Esophagus squamous epithelium (tissue), 5 donors: ENCODE data around the gene FAM98B. TPM values are rescaled to one million over a fixed set of nuclear protein-coding genes. Genes with fewer than 3 reads are reported as not detected.
"Not testable (repeated sequence)": the region's sequence is repeated elsewhere in the genome, so short reads cannot be mapped to it uniquely, and the experiment has no call there.

Experiments used
- DNase-seq: peaks from one replicate; lab custom pipeline; 2025; lab: John Stamatoyannopoulos, UW
- H3K27ac ChIP-seq, 4 donors: fragments of 200-600 bp; sonication (generic); one replicate each; pipeline ENCODE4 v1.5.1; 2016 to 2019; ENCODE audit warnings: mild to moderate bottlenecking in 1 of 4
- H3K27me3 ChIP-seq, 4 donors: fragments of 200-600 bp; sonication (generic); 1 replicate in 3 of 4; 2 replicates in 1 of 4; pipeline versions ENCODE4 v1.5.1 to v1.6.0; 2017 to 2021; ENCODE audit warnings: antibody characterized with exemption in 1 of 4
- H3K36me3 ChIP-seq, 3 donors: fragments of 200-600 bp; sonication (generic); one replicate each; pipeline ENCODE4 v1.5.1; 2016 to 2019
- H3K4me1 ChIP-seq, 3 donors: fragments of 200-600 bp; sonication (generic); one replicate each; pipeline ENCODE4 v1.5.1; 2017 to 2019
- H3K4me3 ChIP-seq, 4 donors: fragments of 200-600 bp; sonication (generic); 1 replicate in 3 of 4; 2 replicates in 1 of 4; pipeline ENCODE4 v1.5.1; 2016 to 2019; ENCODE audit warnings: mild to moderate bottlenecking in 2 of 4, moderate library complexity in 1 of 4
- H3K9me3 ChIP-seq, 3 donors: fragments of 200-600 bp; sonication (generic); one replicate each; pipeline ENCODE4 v1.5.1; 2016 to 2019
- POLR2A ChIP-seq, 4 donors: fragments of 450-650 bp; IDR thresholded peaks; one replicate each; pipeline ENCODE4 v1.6.1; 2017; ENCODE audit warnings: antibody characterized with exemption in 4 of 4, mild to moderate bottlenecking in 4 of 4, moderate library complexity in 3 of 4
- WGBS, 2 donors: methylation state at CpG; one replicate each; pipeline ENCODE4 v1.1.5; 2018; 5-methylcytosine and 5-hydroxymethylcytosine counted together
- intact Hi-C: fragments of 100-400 bp; cut with DNase I; formaldehyde crosslinking; loops from one replicate; pipeline ENCODE4 v1.15.0; 2022
- total RNA-seq, 4 donors: library from RNA; depleted of rRNA; stranded (reverse); fragments of >200 nt; gene quantifications; one replicate each; pipeline ENCODE4 v1.1.0, GENCODE V29; 2016
- TF ChIP-seq, protein P1 (sequence below), 6 experiments: fragments of 450-650 bp in 4 of 6; fragments of 200-600 bp in 2 of 6; sonication (generic) in 2 of 6; IDR thresholded peaks; one replicate each; pipeline ENCODE4 v1.5.1; 2016 to 2019; ENCODE audit warnings: antibody characterized with exemption in 6 of 6, mild to moderate bottlenecking in 4 of 6, moderate library complexity in 4 of 6
- donor health status: DM: yes; HTN: yes; CAD: no.

The FAM98B gene
- total RNA-seq, 4 donors from 2014 or later: 5.6 to 10.9 (median 7.1) TPM

DNA sequence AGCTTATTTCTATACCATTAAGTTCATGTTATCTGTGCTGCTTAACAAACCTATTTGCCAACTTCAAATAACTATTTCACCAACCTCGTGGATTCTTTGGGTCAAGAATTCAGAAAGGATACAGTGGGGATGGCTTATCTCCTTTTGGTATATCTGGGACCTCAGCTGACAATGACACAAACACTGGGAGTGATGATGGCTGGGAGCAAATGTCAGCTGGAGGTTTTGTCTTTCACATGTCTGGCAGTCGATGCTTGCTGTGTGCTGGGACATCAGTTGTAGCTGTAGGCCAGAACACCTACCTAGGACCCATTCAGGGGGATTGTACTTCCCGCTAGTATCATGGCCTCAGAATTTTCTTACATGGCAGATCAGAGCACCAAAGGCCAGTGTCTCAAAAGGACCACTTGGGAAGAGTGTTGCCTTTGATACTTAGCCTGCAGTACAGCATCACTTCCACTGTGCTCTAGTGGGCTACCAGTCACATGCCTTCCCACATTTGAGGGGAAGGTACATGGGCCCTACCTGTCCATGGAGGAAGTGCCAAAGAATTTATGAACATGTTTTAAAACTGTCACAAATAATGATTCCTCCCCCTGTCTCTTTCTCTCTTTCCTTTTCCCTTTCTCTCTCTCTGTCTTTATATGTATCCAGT is 23.7 kb upstream of the FAM98B start:
- no peaks in the 10 kb centered on the region for H3K27me3 ChIP-seq
- TF ChIP-seq, protein P1, sequence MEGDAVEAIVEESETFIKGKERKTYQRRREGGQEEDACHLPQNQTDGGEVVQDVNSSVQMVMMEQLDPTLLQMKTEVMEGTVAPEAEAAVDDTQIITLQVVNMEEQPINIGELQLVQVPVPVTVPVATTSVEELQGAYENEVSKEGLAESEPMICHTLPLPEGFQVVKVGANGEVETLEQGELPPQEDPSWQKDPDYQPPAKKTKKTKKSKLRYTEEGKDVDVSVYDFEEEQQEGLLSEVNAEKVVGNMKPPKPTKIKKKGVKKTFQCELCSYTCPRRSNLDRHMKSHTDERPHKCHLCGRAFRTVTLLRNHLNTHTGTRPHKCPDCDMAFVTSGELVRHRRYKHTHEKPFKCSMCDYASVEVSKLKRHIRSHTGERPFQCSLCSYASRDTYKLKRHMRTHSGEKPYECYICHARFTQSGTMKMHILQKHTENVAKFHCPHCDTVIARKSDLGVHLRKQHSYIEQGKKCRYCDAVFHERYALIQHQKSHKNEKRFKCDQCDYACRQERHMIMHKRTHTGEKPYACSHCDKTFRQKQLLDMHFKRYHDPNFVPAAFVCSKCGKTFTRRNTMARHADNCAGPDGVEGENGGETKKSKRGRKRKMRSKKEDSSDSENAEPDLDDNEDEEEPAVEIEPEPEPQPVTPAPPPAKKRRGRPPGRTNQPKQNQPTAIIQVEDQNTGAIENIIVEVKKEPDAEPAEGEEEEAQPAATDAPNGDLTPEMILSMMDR (IDR thresholded peaks at IDR 0.05): no peak
- TF ChIP-seq POLR2A (IDR thresholded peaks at IDR 0.05): no peak
- no peak overlapping the region for H3K4me3 ChIP-seq
- H3K9me3 ChIP-seq: no peaks in the 10 kb centered on the region
- no peak overlapping the region for H3K27ac ChIP-seq
- WGBS, 2 donors: 14 to 57% methylated on average over 1 to 3 of the region's 3 CpGs
- intact Hi-C loops: no loop called here
- no peaks in the 10 kb centered on the region for H3K4me1 ChIP-seq
- no peak for DNase-seq
- H3K36me3 ChIP-seq: no peaks in the 10 kb centered on the region

DNA sequence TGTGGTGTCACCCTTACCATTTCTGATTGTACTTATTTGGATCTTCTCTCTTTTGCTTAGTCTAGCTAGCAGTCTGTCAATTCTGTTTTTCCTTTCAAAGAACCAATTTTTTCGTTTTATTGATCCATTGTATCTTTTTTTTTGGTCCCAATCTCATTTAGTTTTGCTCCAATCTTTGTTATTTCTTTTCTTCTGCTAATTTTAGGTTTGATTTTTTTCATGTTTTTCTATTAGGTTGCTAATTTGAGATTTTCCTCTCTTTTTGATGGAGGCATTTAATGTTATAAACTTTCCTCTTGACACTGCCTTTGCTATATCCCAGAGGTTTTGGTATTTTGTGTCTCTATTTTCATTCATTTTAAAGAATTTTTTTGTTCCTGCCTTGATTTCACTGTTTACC is 16.9 kb upstream of the FAM98B start:
- H3K36me3 ChIP-seq: no peaks in the 10 kb centered on the region
- H3K4me3 ChIP-seq: no peak overlapping the region
- no peak overlapping the region for H3K27ac ChIP-seq
- H3K4me1 ChIP-seq: peaks cover 0 to 4% (median 3%) of the 10 kb centered on the region in 3 donors
- intact Hi-C loops: no loop called here
- no peaks in the 10 kb centered on the region for H3K9me3 ChIP-seq
- 0 to 32% methylated on average over 1 of the region's 1 CpG for whole genome bisulfite sequencing, 2 donors
- TF ChIP-seq POLR2A (IDR thresholded peaks at IDR 0.05): no peak
- TF ChIP-seq, protein P1 (IDR thresholded peaks at IDR 0.05): no peak
- peaks cover 0 to 20% (median 0%) of the 10 kb centered on the region in 4 donors for H3K27me3 ChIP-seq
- DNase-seq: no peak

DNA sequence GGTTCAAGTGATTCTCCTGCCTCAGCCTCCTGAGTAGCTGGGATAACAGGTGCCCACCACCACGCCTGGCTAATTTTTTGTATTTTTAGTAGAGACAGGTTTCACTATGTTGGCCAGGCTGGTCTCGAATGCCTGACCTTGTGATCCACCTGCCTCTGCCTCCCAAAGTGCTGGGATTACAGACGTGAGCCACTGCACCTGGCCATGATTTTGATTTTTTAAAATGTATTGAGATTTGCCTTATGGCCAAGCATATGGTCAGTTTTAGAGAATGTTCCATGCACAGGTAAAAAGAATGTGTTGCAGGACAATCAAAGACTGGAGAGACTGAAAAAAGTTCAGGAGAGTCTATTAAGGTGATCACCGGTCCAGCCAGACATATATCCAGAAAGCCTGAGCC is 16.3 kb upstream of the FAM98B start:
- H3K36me3 ChIP-seq, intact Hi-C loops, H3K4me1 ChIP-seq, H3K4me3 ChIP-seq, H3K9me3 ChIP-seq, DNase-seq, H3K27ac ChIP-seq: not testable (repeated sequence)
- peaks cover 0 to 20% (median 0%) of the 10 kb centered on the region in 4 donors for H3K27me3 ChIP-seq
- WGBS, 2 donors: 82 to 86% methylated on average over 2 to 3 of the region's 4 CpGs

DNA sequence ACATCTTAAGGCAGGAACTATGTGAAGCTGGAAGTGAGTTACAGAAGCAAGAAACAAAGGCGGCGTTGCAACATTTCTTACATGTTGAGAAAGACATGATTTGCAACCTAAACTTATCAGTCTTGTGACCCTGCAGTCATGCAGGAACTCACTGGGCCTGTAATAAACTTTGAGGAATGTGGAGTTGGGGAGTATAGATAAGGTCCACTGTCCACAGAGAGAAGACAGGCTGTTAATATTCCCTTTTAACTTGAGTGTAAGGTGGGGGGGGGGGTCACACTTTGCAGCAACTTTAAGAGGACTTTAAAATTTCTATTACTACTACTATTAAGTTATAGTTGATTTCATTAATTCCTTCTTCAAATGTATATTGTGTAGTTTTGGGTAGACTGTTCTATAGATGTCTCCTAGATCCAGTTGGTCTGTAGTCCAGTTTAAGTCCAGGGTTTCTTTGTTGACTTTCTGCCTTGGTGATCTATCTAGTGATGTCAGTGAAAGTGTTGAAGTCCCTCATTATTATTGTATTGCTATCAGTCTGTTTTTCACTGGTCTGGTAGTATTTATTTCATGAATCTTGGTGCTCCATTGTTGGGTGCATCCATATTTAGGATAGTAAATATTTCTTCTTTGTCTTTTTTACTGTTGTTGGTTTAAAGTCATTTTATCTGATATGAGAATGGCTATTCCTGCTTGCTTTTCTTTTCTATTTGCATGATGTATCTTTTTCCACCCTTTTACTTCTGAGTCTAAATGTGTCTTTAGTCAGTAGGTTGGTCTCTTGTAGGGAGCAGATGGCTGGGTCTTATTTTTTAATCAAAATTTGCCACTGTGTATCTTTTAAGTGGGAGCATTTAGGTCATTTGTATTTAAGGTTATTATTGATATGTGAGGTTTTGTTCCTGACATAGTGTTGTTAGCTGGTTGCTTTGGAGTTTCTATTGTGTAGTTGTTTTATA is 15.6 kb upstream of the FAM98B start:
- intact Hi-C loops: no loop called here
- Histone ChIP-seq H3K9me3 (no peaks in the 10 kb centered on the region), H3K36me3 (no peaks in the 10 kb centered on the region), H3K4me1 (peaks cover 0 to 7% (median 4%) of the 10 kb centered on the region in 3 donors), H3K4me3 (no peak overlapping the region), H3K27ac (no peak overlapping the region), H3K27me3 (peaks cover 0 to 20% (median 0%) of the 10 kb centered on the region in 4 donors)
- 59 to 61% methylated on average over 2 of the region's 2 CpGs for WGBS, 2 donors
- DNase-seq: no peak
- no peak for TF ChIP-seq POLR2A (IDR thresholded peaks at IDR 0.05)
- TF ChIP-seq, protein P1 (IDR thresholded peaks at IDR 0.05): no peak

DNA sequence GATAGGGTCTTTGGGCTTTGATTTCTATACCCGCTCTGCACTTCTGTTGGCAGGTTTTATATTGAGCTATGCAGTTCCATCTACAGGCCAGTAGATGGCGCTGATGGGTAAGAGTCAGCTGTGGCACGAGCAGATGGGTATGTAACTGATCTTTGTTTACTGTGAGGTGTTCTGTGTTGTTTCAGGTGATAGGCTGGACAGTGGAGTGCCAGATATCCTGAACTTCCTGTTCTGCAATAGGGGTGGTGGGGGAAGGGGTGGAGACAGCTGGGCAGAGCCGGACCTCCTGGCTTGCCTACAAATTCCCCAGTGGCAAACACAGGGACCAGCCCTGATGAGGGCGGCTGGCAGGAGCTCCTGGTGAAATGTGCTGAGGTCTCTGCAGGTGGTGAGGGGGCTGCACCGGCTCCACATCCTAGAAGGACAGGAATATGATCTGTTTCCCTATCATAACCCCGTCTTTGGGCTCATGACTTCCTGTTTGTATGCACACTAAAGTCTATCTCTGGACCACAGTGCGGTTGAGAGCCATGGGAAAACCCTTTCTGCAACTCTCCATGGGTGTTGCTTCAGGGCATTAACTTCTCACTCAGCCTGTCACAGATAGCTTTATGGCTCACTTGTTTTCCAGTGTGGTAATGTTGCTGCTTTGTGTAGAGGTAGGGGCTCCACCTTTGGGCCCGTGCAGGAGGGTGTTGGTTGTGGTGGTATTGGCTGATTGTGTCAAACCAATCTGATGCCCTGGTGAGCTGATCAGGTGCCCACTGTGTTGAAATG is 13.4 kb upstream of the FAM98B start:
- no peak overlapping the region for H3K4me3 ChIP-seq
- no peaks in the 10 kb centered on the region for H3K36me3 ChIP-seq
- H3K27me3 ChIP-seq: peaks cover 0 to 20% (median 0%) of the 10 kb centered on the region in 4 donors
- H3K4me1 ChIP-seq: peaks cover 0 to 7% (median 4%) of the 10 kb centered on the region in 3 donors
- no peak overlapping the region for H3K27ac ChIP-seq
- intact Hi-C loops: loop anchor here (10.0 kb wide), 1 partner anchor 254 kb away; no protein-coding TSS in a partner anchor
- WGBS, 2 donors: 12 to 23% methylated on average over 5 to 8 of the region's 9 CpGs
- DNase-seq: no peak
- no peak for TF ChIP-seq POLR2A (IDR thresholded peaks at IDR 0.05)
- TF ChIP-seq, protein P1 (IDR thresholded peaks at IDR 0.05): peak; percentile 80 to 94 (median 86)
- no peaks in the 10 kb centered on the region for H3K9me3 ChIP-seq
